Choroid plexus epithelial cell (primary cell): Measurements from ENCODE around the gene GMDS.

Source experiments
- DNase-seq: peaks from one replicate; pipeline ENCODE4 v3.0.0-alpha.2; 2010; ENCODE audit warnings: low read depth
- H3K4me3 ChIP-seq: 2 replicates; pipeline ENCODE4 v1.5.1; 2011; ENCODE audit warnings: low read depth, mild to moderate bottlenecking, control low read depth, low read length, moderate library complexity
- CTCF ChIP-seq: conservative IDR thresholded peaks from 2 replicates; pipeline ENCODE4 v1.5.1; 2011; ENCODE audit warnings: low read depth, mild to moderate bottlenecking, control low read depth, inconsistent platforms, low read length, moderate library complexity

Gene GMDS

GRCh38 chr6:1913577-1913976, 331.8 kb downstream of the GMDS start:
- no peak for TF ChIP-seq CTCF
- peak; percentile 47 for DNase-seq
- no peak overlapping the region for H3K4me3 ChIP-seq

GRCh38 chr6:1912731-1913130, 332.7 kb downstream of the GMDS start:
- TF ChIP-seq CTCF, result no peak
- H3K4me3 ChIP-seq, result no peak overlapping the region
- no peak for DNase-seq

GRCh38 chr6:1911474-1911873, 333.9 kb downstream of the GMDS start:
- TF ChIP-seq CTCF, result no peak
- DNase-seq, result peak; percentile 51
- no peak overlapping the region for H3K4me3 ChIP-seq

GRCh38 chr6:1910621-1911407, 334.6 kb downstream of the GMDS start:
- TF ChIP-seq CTCF, result no peak
- DNase-seq, result peak; percentile 11
- H3K4me3 ChIP-seq, result no peak overlapping the region

- no peak for DNase-seq
- no peak for TF ChIP-seq CTCF
- H3K4me3 ChIP-seq, result no peak overlapping the region
These were observed 336.6 kb downstream of the GMDS start for GRCh38 chr6:1908784-1909183.

- no peak for TF ChIP-seq CTCF
- DNase-seq, result no peak
- no peak overlapping the region for H3K4me3 ChIP-seq
These were observed 338.8 kb downstream of the GMDS start for GRCh38 chr6:1906609-1907008.

GRCh38 chr6:1906014-1906413, 339.4 kb downstream of the GMDS start:
- DNase-seq, result no peak
- TF ChIP-seq CTCF, result no peak
- H3K4me3 ChIP-seq, result no peak overlapping the region
